PC-3 (cell line): Measurements from ENCODE around the gene CDH13.

Experiments
- EZH2 ChIP-seq: fragments of 300-600 bp; sonication (generic); IDR thresholded peaks from one replicate; pipeline ENCODE4 v1.6.1; 2017; ENCODE audit warnings: antibody characterized with exemption, mild to moderate bottlenecking, low read length; ENCODE audit not compliant: unreplicated experiment
- EZH2phosphoT487 ChIP-seq: fragments of 300-600 bp; sonication (generic); IDR thresholded peaks from 2 replicates; pipeline ENCODE4 v1.6.1; 2018; ENCODE audit warnings: mild to moderate bottlenecking, antibody characterized with exemption, low read length, borderline replicate concordance
- TF ChIP-seq, protein P1 (sequence below): fragments of 300-600 bp; sonication (generic); conservative IDR thresholded peaks from 2 replicates; pipeline ENCODE4 v1.5.1; 2017; ENCODE audit warnings: antibody characterized with exemption, low read depth, mild to moderate bottlenecking, low read length

DNA sequence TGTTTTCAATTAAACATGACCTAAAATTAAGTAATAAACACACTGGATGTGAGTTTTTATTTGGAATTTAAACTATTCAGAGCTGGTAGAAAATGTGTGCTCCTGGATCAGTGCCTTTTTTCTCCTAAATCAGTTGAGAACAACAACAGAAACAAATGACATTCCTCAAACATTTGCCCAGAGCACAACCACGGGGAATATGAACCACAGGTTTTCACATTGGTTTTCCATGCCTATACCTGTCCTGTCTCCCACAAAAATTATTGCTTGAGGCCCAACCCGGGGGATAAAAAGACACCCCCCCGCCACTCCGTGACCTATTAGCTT lies 1187.9 kb downstream of the CDH13 start:
- TF ChIP-seq, protein P1, sequence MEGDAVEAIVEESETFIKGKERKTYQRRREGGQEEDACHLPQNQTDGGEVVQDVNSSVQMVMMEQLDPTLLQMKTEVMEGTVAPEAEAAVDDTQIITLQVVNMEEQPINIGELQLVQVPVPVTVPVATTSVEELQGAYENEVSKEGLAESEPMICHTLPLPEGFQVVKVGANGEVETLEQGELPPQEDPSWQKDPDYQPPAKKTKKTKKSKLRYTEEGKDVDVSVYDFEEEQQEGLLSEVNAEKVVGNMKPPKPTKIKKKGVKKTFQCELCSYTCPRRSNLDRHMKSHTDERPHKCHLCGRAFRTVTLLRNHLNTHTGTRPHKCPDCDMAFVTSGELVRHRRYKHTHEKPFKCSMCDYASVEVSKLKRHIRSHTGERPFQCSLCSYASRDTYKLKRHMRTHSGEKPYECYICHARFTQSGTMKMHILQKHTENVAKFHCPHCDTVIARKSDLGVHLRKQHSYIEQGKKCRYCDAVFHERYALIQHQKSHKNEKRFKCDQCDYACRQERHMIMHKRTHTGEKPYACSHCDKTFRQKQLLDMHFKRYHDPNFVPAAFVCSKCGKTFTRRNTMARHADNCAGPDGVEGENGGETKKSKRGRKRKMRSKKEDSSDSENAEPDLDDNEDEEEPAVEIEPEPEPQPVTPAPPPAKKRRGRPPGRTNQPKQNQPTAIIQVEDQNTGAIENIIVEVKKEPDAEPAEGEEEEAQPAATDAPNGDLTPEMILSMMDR, result no peak
- TF ChIP-seq EZH2, result no peak
- TF ChIP-seq EZH2phosphoT487, result no peak
